ENCODE results near the gene LCP1. TPM values are rescaled to one million over a fixed set of nuclear protein-coding genes. Genes with fewer than 3 reads are reported as not detected.

LCP1 gene
- total RNA-seq, 2 experiments from 2014 or later: 266 to 276 TPM

DNA sequence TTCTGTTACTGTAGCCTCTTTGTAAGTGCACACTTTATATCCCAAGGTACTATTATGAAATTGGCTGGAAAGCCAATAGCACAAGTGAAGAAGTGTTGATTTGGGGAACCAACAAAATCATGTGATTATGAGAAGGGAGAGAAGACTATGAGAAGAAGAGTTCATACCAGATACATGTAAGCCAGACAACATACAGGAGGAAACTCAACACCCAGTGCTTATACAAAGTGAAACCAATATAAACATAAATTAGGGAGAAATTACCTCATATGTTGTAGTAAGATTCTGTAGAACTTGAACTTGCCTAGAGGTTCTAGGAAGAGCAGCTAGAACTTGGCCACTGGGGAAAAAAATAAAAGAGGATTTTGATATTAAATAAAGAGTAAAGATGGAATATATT, 94.5 kb downstream of the LCP1 start:
- no peak for ATAC-seq (ENCODE audit: poor library complexity)
- Histone ChIP-seq H3K36me3 (ENCODE audit: insufficient read depth, low read length) (no peaks in the 10 kb centered on the region), H3K9me3 (ENCODE audit: control insufficient read depth in 1 of 2, insufficient read depth in 1 of 2, low read length in 2 of 2) (no peaks in the 10 kb centered on the region), H3K27me3 (ENCODE audit: control insufficient read depth in 1 of 2, insufficient read depth in 2 of 2, low read length in 2 of 2) (no peaks in the 10 kb centered on the region), H3K27ac (ENCODE audit: low read depth in 1 of 2, low read length in 2 of 2) (no peak overlapping the region), H3K4me1 (ENCODE audit: insufficient read depth, low read length) (no peaks in the 10 kb centered on the region), H3K4me3 (ENCODE audit: low read length) (no peak overlapping the region)
- intact Hi-C loops (cut with DNase I, micrococcal nuclease): no loop called here
- no peak for DNase-seq
- H3K9me3 Mint-ChIP-seq: no peaks in the 10 kb centered on the region
- CTCF ChIA-PET: interaction anchor here (1.0 kb wide), 1 partner anchor 13 kb away, joined by 3 read pairs; no protein-coding TSS in a partner anchor
- POLR2A ChIA-PET: no interaction called here
- H3K4me3 Mint-ChIP-seq: no peak overlapping the region
- TF ChIP-seq CTCF (IDR thresholded peaks at IDR 0.05): no peak
- H3K27me3 Mint-ChIP-seq: peaks cover 10% of the 10 kb centered on the region
- H3K36me3 Mint-ChIP-seq (ENCODE audit: low read depth): no peaks in the 10 kb centered on the region
- no peaks in the 10 kb centered on the region for H3K4me1 Mint-ChIP-seq (ENCODE audit: low read depth)
- H3K27ac Mint-ChIP-seq: no peak overlapping the region

- Mint-ChIP-seq H3K27me3 (peaks cover 10% of the 10 kb centered on the region), H3K4me3 (no peak overlapping the region), H3K4me1 (ENCODE audit: low read depth) (no peaks in the 10 kb centered on the region), H3K9me3 (no peaks in the 10 kb centered on the region), H3K36me3 (ENCODE audit: low read depth) (no peaks in the 10 kb centered on the region), H3K27ac (no peak overlapping the region)
- ChIA-PET POLR2A (no interaction called here), CTCF (no interaction called here)
- TF ChIP-seq CTCF (IDR thresholded peaks at IDR 0.05): no peak
- no peak for DNase-seq
- H3K36me3 ChIP-seq (ENCODE audit: insufficient read depth, low read length): no peaks in the 10 kb centered on the region
- no peak overlapping the region for H3K4me3 ChIP-seq (ENCODE audit: low read length)
- H3K27me3 ChIP-seq (ENCODE audit: control insufficient read depth in 1 of 2, insufficient read depth in 2 of 2, low read length in 2 of 2): no peaks in the 10 kb centered on the region
- no peaks in the 10 kb centered on the region for H3K9me3 ChIP-seq (ENCODE audit: control insufficient read depth in 1 of 2, insufficient read depth in 1 of 2, low read length in 2 of 2)
- H3K27ac ChIP-seq (ENCODE audit: low read depth in 1 of 2, low read length in 2 of 2): no peak overlapping the region
- no peak for ATAC-seq (ENCODE audit: poor library complexity)
- intact Hi-C loops (cut with DNase I, micrococcal nuclease): no loop called here
- H3K4me1 ChIP-seq (ENCODE audit: insufficient read depth, low read length): no peaks in the 10 kb centered on the region
These were observed 95.0 kb downstream of the LCP1 start for GRCh38 chr13:46086985-46087384.

DNA sequence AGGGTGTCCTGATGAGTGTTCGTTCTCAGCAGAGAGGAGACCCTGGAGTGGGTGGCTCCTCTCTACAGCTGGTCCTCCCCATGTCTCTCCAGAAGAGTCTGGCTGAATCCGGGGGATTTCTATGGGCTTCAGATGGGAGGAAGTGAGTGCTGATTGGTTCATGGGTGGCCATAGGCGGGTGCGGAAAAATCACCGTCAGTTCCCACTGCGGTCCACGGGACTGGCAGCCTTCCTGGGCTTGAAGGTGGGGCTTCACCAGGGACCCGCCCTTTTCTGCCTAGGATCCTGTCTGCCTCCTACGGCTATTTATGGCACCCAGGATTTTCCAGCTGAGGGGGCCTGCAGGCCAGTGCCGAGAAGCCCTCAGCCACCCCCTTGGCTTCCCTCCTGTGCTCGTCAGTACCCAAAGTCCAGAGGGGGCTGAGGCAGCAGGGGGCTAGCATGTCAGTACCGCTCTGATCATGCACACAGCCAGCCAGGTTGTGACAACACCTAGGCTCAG, 95.5 kb downstream of the LCP1 start:
- ChIA-PET CTCF (no interaction called here), POLR2A (no interaction called here)
- H3K4me1 ChIP-seq (ENCODE audit: insufficient read depth, low read length): no peaks in the 10 kb centered on the region
- H3K36me3 Mint-ChIP-seq (ENCODE audit: low read depth): no peaks in the 10 kb centered on the region
- DNase-seq (no peak), ATAC-seq (ENCODE audit: poor library complexity) (no peak)
- H3K27ac Mint-ChIP-seq: no peak overlapping the region
- H3K27ac ChIP-seq (ENCODE audit: low read depth in 1 of 2, low read length in 2 of 2): no peak overlapping the region
- no peaks in the 10 kb centered on the region for H3K36me3 ChIP-seq (ENCODE audit: insufficient read depth, low read length)
- H3K27me3 Mint-ChIP-seq: peaks cover 10% of the 10 kb centered on the region
- H3K4me1 Mint-ChIP-seq (ENCODE audit: low read depth): no peaks in the 10 kb centered on the region
- H3K27me3 ChIP-seq (ENCODE audit: control insufficient read depth in 1 of 2, insufficient read depth in 2 of 2, low read length in 2 of 2): no peaks in the 10 kb centered on the region
- no peaks in the 10 kb centered on the region for H3K9me3 ChIP-seq (ENCODE audit: control insufficient read depth in 1 of 2, insufficient read depth in 1 of 2, low read length in 2 of 2)
- no peak overlapping the region for H3K4me3 ChIP-seq (ENCODE audit: low read length)
- no peak overlapping the region for H3K4me3 Mint-ChIP-seq
- TF ChIP-seq CTCF (IDR thresholded peaks at IDR 0.05): no peak
- intact Hi-C loops (cut with DNase I, micrococcal nuclease): no loop called here
- no peaks in the 10 kb centered on the region for H3K9me3 Mint-ChIP-seq

All from CD4-positive, alpha-beta T cell (primary cell).